Activated CD8-positive, alpha-beta memory T cell treated with anti-CD3 and anti-CD28 coated beads, Interleukin-2, amount 50 U/mL, for 4 hours (primary cell): ENCODE results near the gene TCFL5.

Experiments used
- DNase-seq: peaks from one replicate; pipeline ENCODE4 v3.0.0-alpha.2; 2020

The TCFL5 gene

DNA sequence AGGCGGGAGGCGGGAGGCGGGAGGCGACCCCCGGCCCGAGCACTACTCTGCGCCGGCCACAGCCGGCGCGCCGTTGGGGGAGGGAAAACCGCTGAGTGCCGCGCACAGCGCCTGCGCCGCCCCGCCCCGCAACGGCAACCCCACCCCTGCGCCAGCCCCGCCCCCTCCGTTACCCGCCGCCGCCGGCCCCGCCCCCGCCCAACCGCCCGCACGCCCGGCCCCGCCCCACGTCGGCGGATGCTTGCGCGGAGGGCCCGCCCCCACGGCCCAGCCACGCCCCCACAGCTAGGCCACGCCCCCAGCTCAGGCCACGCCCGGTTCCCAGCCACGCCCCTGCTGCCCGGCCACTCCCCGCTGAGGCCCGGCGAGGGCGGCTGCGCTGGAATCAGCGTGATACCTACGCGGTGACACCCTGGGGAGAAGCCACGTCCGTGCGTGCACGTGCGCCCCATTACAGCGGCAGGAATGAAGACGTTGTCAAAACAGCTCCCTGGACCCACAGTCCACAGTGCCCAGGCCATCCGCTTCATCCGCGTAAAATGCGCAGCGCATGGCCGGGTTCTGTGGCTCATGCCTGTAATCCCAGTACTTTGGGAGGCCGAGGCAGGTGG lies at the start of gene TCFL5:
TSS of gene TCFL5 (minus strand) at position 97 of the 611 bp plus-strand sequence. CDS start 152 bp downstream, outside the sequence.
- peak; percentile 90 for DNase-seq

DNA sequence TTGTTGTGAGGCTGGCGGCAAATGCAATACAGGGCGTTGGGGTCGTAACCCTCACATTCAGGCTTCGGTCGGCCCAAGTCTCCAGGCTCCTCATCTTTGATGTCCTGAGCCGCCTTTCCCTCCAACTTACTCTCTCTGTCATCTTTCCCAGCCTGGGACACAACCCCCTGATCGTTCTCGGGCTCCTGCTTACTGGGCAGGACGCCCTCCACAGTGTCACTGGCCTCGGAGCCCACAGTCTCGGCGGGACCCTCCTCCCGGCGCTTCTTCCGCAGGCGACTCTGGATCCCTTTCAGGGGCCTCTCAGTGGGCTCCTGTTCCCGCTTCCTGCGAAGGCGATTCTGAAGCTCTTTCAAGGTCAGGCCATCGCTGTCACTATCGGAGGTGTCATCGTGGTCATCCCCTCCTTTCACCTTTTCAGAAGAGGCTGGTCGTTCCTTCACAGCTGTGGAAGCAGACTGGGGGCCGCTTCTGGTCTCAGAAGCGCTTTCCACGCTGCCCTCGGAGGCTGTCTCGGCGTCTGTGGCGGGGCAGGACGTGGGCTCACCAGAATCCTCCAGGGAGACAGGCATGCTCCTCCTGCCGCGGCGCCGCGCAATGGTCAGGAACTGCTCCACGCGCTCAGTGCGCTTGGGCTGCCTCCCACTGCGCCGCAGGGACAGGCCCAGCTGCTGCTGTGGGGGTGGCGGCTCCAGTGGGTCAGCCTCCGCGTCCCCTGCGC lies 49.3 kb upstream of the TCFL5 start:
- DNase-seq, result no peak

DNA sequence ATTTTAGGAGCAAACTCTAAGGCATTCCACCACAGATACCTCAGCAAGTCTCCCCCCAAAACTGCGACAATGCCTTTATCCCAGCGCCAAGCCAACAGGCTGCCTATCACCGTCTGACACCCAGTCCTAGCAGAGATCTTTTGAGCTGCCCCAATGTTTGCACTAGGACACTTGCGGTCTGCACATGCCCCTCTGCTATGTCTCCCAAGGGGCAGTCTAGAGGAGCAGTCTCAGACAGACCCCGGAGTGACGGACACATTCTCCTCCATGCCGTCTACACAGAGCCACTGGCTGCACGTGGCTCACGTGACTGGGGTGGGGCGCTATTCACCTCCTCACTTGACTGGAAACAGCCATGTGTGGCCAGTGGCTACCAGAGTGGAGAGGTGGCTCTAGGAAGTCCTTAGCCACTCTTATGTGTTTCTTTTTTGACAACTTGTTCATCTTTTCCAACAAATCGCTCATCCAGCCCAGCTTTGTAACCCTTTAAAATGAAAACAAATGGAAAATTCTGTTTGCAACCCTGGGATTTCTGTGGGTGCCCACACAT lies 48.7 kb upstream of the TCFL5 start:
- DNase-seq, result no peak

DNA sequence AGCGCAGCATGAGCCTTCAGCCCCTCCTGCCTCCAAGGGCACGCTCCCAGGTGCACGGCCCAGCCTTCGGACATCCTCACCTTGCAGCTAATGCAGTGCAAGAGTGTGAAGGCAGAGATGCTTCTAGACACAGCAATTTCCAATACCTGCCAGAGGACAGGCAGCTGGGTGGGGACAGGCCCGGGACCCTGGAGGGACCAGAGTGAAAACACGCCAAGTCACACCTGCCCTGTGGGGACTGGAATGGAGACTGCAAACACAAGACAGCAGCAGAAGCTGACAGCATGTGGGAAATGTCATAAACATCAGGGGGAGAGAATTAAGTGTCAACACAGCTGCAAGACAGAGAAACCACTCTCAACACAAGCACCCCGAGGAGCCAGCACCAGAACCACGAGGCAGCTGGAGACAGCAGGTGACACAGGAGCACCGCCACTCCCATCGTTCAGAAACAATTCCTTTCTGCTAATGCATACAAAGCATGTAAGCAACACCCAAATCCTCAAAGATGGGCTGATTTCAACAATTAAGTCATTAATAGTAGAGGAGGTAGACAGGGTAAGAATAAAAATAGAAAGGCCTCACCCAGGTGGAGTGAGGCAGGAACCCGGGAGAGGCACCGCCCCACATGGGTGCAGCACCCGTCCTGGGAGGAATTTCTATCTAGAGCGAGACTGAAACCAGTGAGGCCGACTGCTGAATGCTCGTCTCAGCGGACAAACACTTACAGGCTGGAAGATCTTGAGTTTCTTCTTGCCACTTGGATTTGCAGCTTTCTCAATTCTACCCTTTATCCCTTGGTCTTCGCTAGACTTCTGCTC lies 47.6 kb upstream of the TCFL5 start:
- DNase-seq, result no peak

DNA sequence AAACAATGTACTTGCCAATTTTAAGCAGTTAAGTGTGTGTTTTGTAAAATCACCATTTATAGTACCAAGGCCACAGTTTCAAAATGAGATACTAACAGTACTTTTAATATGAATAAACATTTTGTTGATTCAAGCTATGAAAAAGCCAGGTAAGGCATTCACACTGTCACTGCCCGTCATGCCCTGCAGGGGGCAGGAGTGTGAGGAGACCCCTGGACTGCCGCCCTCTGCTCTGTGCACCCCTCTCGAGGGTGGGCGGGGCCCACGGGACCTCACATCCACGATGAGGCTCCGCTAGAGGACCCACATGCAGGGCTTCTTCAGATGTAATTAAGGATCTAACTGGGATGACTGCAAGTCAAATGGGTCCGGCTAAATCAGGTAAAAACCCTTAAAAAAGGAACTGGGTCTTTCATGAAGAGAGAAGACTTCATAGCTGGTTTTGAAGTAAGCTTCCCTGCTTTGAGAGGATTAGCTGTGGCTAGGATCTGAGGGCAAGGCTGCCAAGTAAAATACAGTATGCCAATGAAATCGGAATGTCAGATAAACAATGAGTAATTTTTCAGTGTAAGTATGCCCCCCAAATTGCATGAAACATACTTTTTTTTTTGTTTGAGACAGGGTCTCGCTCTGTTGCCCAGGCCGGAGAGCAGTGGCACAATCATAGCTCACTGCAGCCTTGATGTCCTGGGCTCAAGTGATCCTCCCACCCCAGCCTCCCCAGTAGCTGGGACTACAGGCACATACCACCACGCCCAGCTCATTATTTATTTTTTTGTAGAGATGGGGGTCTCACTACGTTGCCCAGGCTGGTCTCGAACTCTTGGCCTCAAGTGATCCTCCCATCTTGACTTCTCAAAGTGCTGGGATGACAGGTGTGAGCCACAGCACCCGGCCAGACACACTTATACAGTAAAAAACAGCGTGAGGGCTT lies 46.0 kb upstream of the TCFL5 start:
- peak; percentile 46 for DNase-seq

DNA sequence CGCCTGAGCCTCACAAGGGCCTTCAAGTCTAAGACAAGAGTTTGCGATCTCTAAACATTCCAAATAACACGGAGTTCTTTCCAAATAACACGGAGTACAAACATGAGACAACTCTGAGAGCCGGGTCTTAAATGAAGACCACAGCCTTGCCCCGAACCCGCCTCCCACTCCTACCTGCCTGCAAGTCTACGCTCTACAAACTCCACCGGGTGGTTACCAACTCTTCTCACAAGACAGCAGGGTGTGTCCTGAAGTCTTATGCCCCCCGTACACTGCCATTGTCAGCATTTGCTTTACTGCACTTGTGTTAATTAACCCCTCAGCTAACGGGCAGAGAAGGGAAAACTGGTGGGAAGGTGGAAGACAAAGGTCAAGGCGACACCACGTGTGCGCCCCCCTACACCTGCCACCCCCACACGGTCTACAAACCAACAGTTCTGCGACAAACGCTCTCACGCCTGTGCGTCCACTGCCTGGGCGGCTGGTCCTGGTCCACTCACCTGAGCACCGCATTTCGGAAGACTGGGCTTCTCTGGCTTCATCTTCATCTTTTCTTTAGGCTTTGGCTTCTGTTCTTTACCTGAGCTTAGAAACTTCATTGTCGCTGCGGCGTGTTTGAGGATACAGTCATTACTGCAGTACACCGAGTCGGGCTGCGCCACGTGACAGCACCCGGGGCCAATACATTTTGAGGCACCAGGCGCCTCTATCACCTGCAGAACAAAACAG lies 45.2 kb upstream of the TCFL5 start:
- DNase-seq, result no peak

DNA sequence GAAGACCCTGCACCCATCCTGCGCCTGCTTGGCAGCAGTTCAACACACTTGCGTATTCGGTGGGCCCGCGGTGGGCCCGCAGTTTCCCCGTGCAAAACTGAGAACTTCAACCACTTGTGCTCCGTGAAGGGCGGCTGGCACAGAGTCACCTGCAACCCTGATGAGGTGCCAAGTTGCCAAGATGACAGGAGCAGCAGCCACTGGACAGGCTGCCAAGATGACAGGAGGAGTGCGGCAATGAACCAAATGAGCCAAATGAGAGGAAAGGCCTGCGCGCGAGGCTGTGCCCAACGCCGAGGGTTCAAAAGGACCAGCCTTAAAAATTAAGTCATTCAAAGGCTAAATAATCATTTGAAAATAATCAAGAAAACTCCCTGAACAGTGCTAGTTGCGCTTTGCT lies 44.6 kb upstream of the TCFL5 start:
- DNase-seq, result no peak

DNA sequence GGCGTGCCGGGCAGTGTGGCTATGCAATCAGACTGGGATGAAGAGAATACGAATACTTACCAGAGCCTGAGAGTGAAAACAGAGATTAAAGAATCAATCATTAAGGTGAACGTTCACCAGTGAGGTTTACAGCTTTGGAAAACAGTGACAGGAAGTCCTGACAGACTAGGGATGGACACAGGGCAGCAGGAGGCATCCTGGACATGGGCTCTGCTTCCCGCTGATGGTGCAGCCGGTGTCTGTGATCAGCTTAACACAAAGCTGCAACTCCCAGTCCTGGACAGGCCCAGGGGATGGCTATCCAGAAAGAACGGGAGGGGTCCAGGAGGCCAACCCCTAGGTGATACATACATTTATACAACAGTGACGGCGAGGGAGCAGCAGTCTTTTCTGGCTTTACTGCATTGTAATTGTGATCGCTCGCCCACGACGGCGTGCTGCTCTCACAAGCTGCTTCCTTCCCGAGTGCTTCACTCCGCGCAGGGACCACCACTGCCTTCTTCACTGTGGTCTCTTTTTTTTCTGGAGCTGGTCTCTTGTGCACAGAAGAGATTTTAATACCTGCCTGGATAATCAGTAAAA lies 44.0 kb upstream of the TCFL5 start:
- no peak for DNase-seq

DNA sequence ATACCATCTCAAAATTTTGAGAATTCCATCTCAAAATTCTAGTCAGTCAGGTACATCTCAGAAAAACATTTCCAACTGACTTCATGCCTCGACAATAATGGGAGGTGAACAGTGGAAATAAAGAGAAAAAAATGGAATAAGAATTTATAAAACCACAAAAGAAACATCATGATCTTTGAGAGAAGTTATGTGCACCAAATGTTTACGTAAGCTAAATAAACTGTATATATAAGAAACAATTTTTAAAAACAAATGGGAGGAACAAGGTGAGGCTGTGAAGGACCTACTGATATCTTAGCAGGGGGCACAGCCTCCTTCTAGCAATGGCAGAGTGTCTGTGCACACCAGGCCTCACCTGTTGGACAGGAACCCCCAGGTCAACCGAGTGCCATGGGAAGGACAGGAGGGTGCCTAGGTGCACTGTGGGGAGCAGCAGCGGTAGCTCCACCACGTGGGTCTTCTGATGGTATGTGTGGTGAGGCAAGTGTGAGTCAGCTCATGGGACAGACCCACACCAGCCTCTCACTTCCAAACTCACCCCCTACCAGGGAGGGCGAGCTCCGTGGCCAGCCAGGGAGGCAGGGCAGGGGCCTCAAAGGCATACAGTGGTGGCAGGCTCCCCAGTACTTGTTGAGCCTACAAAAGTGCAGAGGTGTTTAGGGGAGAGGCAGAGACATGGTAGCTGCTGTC lies 41.4 kb upstream of the TCFL5 start:
- DNase-seq, result no peak

DNA sequence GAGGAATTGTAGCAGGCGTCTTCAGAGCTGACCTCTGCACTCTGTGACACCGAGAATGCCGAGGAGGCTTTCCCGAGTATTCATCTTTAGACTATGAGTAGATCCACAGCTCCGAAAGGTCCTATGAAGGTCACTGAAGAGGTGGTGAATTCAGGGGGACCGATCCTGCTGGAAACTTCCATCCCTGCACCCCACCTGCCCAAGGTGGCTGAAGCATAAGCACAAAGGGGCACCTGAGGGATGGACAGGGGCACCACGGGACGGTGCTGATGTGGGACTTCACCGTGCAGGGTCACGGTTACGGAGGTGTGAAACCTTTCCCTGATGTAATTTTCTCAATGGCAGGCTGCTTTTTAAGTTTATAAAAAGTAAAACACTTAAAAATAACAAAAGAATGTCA lies 40.3 kb upstream of the TCFL5 start:
- no peak for DNase-seq

DNA sequence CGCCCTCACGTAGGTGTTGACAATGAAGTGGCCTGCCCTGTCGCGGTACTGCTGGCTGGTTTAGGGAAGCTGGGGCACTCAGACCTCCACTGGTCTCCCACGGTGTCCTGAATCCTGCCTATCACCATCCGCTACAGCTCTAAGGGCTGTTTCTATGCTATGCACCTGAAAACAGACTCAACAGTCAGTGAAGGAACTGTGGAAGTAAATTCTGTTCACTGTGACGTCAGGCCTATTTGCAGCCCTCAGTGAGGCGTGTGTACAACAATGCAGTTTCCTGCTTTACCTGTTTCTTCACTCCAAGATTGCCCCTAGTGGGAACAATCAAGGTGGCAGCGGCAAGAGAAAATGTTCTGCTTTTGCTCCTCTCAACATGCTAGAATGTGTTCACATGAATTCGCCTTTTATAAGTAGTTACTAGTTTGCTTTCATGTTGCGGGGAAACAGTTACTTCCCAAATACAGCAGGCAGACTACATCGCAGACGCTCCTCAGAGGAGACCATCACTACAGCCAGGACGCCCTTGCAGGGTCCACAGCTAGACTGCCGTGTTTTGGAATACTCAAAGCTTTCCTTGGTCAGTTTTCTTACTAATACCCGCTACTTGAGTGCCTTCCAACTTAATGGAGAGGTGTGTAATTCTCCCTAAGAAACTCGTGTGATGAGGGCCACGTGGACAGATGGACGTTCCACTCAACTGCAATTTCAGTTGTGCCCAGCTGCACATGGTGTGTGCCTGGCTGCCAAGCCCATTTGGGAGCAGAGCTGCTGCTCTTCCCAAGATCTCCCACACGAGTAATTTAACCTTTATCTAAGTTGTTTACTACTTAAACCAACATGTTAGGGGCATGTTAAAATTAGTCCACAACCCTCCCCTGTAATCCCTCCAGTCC lies 39.3 kb upstream of the TCFL5 start:
- DNase-seq, result no peak

DNA sequence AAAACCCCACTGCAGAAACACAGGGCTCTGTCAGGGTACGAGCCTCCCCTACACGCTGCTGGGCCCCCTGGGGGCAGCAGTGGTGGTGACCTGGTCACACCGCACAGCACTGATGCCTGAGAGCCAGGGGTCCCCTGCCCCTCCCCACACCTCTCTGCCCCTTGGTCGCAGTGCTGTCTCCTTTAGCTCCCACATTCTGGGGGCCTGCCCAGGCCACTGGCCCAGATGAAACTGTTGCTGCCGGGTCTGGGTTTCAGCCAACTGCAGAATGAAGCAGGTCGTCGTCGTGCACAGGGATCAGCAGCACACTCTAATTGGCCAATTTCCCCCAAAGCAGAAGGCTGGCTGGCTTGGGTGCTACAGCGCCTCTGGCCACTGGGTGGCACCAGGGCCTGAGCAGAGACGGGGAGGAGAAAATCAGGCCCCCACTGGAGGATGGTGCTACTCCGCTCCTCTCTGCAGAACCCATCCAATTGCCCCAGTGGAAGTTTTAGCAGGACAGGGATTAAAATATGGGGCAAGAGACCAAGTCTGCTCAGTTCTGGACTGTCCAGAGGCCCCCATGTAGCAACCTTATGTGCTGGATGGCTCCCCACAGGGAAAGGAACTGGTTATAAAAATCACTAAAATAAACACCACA lies 38.5 kb upstream of the TCFL5 start:
- DNase-seq, result peak; percentile 77

DNA sequence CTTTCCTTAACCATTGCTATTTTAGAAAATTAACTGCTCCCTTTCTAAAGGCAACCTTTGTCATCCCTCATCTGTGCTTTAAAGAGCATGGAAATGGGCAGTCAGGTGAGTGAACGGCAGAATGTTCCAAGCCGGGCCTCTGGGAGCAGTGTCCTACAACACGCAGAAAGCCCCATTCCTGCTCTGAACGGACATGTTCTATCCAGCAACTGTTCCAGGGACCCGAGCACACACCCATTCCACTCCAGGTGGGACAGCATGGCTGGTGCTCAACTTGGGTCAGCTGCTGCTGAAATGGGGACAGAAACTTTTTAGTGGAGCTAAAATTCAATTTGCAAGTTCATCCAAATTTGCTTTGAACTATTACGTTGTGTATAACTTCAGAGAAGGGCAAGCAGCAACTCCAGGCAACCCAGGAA lies 38.0 kb upstream of the TCFL5 start:
- DNase-seq, result no peak

DNA sequence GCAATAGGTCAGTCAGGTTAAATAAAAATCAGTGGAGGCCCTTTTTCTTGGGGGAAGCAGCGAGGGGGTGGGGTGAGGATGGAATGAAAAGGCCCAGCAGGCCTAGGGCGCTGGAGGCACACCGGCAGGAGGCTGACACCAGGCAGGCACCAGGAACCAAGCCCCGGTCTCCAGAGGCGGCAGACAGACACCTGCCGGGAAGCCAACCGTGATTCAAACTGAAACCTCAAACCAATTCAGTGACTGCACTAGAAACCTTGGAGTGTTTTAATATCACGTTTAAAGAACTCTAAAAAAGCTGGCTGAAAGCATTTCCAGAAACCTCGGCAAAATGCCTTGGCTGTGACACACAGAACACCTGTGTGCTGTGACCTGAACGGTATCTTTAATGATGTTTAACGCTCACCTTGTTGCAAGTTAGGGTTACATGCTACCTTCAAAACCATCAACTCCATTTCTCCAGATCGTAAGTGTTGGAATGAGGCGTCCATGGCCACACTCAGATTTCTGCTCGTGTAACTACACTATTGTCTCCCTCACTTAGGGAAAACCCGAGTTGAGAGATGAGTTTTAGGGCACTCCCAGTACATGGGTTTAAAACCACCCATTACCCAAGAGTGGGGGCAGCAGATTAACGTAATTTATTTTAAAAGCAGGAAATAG lies 37.5 kb upstream of the TCFL5 start:
- DNase-seq, result no peak

DNA sequence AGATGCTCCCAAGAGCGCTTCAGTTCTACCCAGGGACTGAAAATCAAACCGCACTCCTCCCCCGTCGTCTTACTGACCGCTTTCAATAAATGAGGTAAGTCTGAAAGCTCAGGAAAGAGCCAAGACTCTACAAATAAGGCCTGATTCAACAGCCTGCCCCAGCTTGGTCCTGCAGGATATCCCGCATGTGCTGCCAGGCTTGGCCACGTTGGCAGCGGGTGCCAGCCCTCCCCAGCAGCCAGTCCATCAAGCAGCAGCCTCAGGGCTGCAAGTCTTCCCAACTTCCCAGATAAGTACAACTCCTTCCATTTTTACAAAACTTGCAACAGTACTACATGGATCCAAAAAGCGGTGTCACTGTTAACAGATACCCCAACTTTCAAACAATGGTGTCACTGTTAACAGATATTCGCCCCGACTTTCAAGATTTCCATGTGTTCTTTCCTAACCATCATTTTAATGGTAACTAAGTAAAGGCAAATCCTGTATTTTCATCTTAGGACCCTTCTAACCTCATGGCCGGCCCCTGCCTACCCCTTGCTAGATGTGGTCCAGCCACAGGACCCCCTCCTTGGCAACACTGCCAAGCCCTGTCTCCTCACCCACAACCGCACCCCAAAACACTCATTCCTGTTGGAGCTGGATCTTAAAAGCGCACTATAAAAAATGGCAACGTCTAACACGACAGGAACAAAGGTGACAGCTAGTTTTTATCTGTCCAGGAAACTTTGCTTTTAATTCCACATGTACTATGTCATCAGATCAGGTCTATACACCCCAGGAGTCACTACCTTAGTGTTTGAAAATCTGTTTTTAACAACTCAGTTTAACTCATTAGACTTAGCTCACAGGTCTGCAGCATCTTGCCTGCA lies 36.7 kb upstream of the TCFL5 start:
- DNase-seq, result no peak

DNA sequence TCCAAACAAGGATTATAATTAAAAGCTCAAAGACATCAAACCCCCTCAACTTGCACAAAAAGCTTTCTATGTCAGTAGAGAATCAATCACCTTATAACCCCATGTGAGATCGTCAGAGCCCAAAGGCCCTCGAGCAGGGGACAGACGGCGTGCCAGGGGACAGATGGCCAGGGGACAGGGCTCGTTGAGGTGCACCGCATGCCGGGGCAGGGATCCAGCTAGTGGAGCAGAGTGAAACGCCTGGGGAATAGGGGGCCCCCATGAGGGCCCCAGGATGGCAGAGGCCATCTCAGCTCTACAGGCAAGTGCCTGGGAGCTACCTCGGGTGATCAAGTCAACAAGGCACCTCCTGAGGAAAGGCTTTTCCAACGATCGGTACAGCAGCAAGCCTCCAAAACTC lies 36.0 kb upstream of the TCFL5 start:
- no peak for DNase-seq

DNA sequence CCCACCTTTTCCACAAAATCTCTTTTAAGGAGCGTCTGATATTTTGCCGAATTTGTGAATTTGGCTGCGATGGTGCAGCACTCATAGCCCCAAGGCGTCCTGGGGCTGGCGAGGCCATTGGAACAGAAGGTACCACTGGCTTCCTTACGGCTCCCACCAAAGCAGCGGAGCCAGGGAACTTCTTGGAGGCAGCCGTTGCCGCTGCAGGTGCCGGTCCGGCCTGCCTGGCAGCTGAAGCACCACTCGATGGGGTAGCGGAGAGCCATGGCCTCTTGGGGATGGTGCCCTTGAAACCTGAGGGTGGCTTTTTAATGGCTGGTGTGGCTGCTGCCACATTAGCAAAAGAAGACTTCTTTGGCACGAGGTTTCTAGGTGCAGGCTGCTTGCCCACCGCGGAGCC lies 34.9 kb upstream of the TCFL5 start:
- DNase-seq, result no peak

DNA sequence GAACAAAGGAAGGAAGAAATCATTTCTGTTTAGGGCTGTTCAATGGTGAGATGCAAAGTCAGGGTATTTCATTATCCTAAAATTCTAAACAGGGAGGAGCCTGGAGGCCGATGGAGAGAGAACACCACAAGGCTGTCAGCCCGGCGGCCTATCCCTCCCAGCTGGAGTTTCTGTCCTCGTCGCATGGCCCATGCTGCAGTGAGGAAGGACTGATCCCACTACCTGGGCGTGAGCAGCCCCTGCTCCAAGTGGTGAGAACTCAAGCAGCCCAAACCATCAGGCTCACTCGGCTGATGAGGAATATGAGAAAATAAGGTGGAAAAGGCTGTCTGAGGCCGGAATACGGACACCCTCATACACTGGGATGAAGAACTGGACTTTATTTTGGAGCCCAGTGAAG lies 33.9 kb upstream of the TCFL5 start:
- no peak for DNase-seq
